ENCODE measurements around the gene PTCH2.

Gene PTCH2

DNA sequence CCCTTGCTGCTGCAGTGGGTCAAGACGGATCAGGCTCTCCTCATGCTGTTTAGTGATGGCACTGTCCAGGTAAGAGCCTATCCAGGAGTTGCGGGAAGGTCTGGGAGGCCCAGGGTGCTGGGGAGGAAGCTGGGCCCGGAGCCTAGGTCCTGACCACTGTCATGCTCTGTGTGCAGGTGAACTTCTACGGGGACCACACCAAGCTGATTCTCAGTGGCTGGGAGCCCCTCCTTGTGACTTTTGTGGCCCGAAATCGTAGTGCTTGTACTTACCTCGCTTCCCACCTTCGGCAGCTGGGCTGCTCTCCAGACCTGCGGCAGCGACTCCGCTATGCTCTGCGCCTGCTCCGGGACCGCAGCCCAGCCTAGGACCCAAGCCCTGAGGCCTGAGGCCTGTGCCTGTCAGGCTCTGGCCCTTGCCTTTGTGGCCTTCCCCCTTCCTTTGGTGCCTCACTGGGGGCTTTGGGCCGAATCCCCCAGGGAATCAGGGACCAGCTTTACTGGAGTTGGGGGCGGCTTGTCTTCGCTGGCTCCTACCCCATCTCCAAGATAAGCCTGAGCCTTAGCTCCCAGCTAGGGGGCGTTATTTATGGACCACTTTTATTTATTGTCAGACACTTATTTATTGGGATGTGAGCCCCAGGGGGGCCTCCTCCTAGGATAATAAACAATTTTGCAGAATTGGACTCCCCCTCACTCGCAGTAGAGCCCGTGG, 37.6 kb downstream of the PTCH2 start:
- DNase-seq (ENCODE audit: low spot score) = no peak
- TF ChIP-seq, protein P1, sequence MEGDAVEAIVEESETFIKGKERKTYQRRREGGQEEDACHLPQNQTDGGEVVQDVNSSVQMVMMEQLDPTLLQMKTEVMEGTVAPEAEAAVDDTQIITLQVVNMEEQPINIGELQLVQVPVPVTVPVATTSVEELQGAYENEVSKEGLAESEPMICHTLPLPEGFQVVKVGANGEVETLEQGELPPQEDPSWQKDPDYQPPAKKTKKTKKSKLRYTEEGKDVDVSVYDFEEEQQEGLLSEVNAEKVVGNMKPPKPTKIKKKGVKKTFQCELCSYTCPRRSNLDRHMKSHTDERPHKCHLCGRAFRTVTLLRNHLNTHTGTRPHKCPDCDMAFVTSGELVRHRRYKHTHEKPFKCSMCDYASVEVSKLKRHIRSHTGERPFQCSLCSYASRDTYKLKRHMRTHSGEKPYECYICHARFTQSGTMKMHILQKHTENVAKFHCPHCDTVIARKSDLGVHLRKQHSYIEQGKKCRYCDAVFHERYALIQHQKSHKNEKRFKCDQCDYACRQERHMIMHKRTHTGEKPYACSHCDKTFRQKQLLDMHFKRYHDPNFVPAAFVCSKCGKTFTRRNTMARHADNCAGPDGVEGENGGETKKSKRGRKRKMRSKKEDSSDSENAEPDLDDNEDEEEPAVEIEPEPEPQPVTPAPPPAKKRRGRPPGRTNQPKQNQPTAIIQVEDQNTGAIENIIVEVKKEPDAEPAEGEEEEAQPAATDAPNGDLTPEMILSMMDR (IDR thresholded peaks at IDR 0.05; ENCODE audit: extremely low read depth, missing control alignments) = no peak

DNA sequence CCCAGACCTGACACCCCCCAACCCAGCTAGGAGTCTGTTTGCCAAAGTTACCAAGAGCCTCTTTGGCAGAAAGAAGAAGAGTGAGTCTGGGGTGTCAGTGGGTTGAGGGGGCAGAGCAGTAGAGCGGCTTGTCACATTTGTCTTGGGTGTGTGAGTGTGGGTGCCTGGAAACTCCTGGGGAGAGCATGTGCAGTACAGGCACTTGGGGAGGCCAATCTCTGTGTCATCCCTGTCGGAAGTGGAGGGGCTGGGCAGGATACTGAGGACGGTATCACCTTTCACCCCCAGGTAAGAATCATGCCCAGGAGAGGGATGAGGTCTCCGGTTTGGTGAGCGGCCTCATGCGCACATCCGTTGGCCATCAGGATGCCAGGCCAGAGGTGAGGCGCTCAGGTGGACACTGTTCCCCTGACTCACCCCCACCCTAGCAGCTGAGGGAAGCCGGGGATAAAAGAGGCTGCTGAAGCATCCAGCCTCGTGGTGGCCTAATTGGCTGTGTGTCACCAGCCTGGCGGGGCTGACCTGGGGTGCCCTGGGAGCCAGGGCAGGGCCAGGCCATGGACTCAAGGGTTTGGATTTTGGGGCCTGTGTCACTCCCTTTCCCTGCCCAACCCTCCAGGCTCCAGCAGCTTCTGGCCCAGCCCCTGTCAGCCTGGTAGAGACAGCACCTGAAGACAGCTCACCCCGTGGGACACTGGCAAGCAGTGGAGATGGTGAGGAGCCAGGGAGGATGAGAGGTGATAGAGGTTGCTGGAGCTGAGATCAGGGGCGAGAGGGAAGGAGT, 39.5 kb downstream of the PTCH2 start:
- TF ChIP-seq, protein P1 (IDR thresholded peaks at IDR 0.05; ENCODE audit: extremely low read depth, missing control alignments) = no peak
- no peak for DNase-seq (ENCODE audit: low spot score)

- TF ChIP-seq, protein P1 (IDR thresholded peaks at IDR 0.05; ENCODE audit: extremely low read depth, missing control alignments) = no peak
- no peak for DNase-seq (ENCODE audit: low spot score)
Measured at GRCh38 chr1:44803062-44803311, 40.1 kb downstream of the PTCH2 start.

DNA sequence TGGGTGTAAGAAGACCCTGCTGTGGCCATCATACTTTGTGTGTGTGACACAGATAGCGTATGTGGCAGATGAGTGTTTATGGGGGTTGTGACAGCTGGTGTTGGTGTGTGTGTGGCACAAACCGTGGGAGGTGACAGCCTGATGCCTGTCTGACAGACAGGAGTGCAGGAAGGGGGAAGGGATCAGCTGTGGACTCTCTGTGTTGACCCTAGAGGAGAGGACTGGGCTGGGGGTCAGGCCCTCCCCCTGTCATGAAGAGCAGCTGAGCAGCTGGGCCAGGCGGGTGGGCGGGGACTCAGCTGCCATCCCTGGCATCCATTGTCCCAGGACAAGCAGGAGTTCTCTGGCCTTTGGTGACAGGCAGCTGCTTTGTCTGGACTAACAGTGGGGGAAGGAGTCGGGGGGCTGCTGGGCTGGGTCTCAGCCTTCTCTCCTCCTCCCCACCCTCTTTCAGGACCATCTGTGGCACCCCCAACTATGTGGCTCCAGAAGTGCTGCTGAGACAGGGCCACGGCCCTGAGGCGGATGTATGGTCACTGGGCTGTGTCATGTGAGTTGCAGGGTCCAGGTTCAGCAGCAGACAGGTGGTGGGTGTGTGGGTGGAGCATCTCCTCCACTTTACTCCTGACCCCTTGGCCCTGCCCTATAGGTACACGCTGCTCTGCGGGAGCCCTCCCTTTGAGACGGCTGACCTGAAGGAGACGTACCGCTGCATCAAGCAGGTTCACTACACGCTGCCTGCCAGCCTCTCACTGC, 40.6 kb downstream of the PTCH2 start:
- DNase-seq (ENCODE audit: low spot score) = no peak

DNA sequence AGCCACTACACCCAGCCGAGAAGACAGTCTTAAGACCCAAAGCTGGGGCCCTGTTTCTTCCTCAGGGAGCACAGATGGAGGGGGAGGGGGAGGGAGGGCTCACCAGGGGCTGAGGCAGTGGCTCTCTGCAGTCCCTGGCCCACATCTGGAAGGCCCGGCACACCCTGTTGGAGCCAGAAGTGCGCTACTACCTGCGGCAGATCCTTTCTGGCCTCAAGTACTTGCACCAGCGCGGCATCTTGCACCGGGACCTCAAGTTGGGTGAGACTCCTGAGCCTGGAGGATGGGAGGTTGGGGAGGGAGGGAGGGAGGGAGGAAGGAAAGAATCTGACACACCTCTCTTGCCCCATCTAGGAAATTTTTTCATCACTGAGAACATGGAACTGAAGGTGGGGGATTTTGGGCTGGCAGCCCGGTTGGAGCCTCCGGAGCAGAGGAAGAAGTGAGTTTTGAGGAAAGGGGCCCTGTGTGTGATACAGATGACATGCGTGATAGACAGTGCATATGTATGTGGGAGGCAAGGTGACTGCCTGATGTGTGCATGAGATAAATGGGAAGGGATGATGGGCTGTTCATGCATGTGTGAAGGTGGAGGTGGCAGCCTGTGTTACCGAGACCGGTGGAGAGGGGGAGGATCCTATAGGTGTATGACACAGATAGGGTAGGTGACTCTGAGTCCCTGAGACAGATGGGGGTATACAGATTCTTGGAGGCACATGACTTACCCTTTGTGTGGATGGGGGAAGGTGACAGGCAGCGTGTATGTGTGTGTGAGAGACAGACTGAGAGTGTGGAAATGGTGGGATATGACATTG, 41.4 kb downstream of the PTCH2 start:
- no peak for DNase-seq (ENCODE audit: low spot score)
- TF ChIP-seq, protein P1 (IDR thresholded peaks at IDR 0.05; ENCODE audit: extremely low read depth, missing control alignments) = no peak

More for the DNA sequence above, 40.6 kb downstream of the PTCH2 start:
- TF ChIP-seq, protein P1 (IDR thresholded peaks at IDR 0.05; ENCODE audit: extremely low read depth, missing control alignments) = no peak

DNA sequence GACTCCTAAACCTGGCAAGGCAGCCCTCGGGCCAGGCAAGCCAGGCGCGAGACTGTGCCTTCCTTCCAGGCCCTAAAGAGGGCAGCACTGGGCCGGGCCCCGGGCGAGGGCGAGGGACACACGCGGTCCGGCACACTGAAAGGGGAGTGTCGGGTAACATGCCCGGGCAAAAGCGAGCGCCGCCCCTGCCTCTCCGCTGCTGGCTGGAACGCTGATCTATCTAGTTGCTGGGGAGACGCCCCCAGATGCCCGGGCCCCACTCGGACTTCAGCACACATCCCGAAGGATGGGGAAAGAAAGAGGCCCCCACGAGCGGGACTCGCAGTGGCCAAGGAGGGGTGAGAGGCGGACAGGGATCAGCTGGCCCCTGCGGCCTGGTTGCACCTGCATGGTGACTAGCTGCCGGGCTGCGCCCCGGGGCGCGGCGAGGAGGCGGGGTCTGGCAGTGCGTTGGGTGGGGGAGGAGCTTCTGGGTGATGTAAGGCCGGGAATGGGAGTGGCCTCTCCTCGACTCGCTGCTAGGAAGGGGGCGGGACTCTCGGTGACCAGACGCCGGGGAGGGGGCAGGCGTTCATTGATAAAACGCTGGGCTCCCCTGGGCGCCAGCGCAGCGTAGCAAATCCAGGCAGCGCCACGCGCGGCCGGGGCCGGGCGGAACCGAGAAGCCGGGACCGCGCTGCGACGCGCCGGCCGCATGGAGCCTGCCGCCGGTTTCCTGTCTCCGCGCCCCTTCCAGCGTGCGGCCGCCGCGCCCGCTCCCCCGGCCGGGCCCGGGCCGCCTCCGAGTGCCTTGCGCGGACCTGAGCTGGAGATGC, 43.1 kb downstream of the PTCH2 start, which contains the start of gene PLK3:
Gene PLK3 (plus strand): TSS at position 608 of the 815 bp plus-strand sequence. CDS start 87 bp downstream, at position 695.
- peak; percentile 99 for DNase-seq (ENCODE audit: low spot score)
- TF ChIP-seq, protein P1 (IDR thresholded peaks at IDR 0.05; ENCODE audit: extremely low read depth, missing control alignments) = peak; percentile 86

Data from GM20000 (cell line).